HG03432 (cell line): Measurements from ENCODE around the gene PHLPP2.
"Not testable (repeated sequence)": the region's sequence is repeated elsewhere in the genome, so short reads cannot be mapped to it uniquely, and the experiment has no call there.

ENCODE experiments used
- ATAC-seq: cut with Tn5 transposase; IDR thresholded peaks from one replicate; pipeline ENCODE4 v1.9.1; 2021; ENCODE audit warnings: mild to moderate bottlenecking, moderate library complexity; ENCODE audit not compliant: unreplicated experiment

Gene PHLPP2

DNA sequence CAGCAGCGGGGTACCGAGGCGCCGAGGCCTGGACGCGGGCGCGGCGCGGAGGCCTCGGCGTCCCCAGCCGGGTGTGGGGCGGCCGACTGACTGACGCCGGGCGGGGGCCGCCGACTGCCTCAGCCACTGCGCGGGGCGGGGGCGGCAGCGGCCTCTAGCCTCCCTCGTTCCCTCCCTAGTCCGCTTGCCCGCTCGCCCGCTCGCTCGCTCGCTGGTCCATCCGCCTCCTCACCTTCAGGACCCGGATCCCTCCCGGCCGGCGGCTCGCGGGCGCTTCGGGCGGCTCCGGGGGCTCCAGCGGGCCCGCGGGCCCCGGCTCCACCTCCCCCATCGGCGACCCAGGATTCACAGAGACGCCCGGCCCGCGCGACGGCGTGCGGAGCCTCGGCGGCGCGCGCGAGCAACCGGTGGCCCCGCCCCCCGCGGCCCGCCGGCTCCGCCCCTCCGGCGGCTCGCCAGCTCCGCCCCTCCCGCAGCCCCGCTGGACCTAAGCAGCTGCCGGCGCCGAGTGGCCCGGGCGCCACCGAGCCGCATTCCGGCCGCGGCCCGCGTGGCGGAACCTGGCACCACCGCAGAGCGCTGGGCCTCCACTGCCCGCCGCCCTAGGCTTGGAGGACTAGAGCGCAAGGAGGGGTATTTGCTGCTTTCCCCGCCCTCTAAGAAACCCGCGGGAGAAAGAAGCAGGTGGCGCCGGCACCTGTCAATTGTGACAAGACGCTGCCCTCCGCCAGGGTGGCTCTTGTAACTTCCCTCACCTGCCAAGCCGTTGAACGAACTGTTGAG lies 773 bp downstream of the PHLPP2 start:
- ATAC-seq, result peak; percentile 81

DNA sequence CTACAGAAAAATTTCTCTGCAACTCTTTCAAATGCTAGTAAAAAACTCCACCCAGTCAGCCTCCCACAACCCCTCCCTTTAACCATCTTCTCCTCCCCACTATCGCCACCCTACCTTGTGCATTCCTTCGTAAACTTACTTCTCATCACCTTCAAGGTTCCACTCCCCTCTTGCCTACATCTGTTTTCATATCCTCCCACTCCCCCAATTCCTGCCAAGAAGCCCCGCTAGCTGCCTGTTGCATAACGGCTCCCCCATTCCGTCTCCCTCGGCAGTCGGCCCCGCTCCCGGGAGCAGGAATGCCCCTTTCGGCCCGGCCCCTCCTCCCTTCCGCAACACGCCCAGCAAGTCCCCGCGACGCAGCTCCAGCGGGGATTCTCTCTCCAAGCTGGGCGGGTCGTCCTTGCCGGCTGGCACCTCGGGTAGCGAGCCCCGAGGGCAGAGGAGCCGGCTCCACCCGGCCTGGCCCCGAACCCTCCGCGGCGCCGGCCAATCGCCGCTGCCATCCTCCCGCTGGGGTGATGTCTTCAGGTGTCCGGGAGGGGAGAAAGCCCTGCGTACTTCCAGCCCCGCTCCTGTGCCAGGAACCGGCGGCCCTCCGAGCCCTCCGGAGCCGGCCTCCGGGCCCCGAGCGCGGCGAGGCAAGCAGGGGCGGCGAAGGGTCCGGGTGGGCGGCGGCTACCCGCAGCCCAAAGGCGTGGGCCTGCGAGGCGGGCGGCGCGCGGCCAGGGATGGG lies 1.5 kb downstream of the PHLPP2 start:
- peak; percentile 45 for ATAC-seq

DNA sequence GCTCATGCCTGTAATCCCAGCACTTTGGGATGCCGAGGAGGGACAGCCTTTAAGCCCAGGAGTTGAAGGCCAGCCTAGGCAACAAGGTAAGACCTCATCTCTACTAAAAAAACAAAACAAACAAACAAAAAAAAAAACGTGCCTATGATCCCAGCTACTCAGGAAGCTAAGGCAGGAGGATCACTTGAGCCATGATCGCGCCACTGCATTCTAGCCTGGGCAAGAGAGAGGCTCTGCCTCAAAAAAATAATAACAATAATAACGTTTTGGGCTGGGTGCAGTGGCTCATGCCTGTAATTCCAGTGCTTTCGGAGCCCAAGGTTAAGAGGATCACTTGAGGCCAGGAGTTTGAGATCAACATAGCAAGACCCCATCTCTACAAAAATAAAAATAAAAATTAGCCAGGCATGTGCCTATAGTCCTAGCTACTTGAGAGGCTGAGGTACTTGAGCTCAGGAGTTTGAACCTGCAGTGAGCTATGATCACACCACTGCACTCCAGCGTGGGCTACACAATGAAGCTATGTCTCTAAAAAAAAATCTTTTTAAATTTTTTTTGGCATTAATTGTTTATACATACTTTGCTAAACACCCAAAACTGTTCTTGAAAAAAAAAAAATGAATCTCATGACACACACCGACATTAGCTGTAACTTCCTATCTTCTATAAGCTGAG lies 3.3 kb downstream of the PHLPP2 start:
- ATAC-seq, result no peak

DNA sequence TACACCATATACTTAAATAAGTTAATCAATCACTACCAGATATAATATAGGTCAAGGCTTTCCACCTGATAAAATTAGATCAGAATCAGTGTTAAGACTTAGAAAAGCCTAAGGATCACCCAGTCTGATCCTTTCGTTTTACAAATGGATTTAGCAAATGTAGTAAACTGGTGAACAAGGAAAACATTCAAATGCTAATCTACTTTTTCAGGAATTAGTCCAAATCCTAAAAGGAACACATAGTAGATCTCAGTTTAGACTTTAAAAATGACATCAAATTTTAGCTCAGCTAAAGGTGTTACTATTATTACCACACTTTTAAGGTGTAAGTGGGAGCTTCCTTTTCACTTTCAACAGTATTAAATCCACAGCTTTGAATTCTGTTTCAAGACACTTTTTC lies 12.0 kb downstream of the PHLPP2 start:
- ATAC-seq, result no peak

DNA sequence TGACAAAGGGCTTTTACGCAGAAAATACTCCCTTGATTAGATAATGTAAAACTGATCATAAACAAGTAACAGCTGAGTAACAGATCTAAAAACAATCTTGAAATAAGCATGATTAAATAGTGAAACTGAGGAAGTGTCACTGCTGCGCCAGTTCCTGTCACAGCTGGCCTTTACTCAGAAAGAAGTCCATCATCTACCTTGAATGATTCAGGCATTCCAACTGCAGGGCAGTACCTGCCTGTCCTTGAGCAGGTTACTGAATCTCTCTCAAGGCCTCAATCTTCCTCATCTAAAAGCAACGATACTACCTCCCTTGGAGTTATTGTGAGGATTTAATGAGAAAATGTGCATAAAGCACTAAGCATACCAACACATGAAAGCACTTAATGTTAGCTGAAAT lies 12.7 kb downstream of the PHLPP2 start:
- no peak for ATAC-seq

DNA sequence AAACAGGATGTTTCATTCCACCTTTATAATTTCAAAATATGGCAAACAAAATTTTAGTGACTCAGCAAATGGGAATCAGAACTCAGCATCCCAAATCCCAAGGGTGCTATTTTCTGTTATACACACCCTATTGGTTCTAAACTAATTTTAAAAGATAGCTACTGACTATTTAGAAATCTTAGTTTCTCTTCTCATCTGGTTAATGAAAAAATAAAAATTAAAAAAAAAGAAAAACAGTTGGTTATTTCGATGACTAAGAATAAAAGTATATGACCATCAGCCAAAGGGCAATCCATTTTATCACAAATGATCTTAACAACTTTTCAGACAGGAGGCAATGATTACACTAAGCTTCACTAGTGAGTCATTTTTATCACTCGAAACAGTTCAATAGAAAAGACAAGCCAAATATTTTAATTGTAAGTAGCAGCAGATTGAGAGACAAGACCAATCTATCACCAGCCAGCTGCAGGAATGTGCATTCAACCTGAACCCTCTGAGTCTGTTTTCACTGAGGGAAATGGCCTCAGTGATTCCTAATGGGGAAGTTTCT lies 15.2 kb downstream of the PHLPP2 start:
- no peak for ATAC-seq

DNA sequence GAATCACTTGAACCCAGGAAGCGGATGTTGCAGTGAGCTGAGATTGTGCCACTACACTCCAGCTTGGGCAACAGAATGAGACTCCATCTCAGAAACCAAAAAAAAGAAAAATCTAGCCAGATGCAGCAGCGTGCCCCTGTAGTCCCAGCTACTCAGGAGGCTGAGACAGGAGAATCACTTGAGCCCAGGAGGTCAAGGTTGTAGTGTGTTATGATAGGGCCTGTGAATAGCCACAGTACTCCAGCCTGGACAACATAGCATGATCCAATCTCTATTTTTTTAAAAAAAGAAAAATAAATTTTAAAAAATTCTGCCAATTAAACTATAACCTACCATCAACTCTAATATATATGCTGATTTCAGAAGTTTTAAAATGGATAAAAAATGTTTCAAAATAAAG lies 15.8 kb downstream of the PHLPP2 start:
- ATAC-seq, result no peak

DNA sequence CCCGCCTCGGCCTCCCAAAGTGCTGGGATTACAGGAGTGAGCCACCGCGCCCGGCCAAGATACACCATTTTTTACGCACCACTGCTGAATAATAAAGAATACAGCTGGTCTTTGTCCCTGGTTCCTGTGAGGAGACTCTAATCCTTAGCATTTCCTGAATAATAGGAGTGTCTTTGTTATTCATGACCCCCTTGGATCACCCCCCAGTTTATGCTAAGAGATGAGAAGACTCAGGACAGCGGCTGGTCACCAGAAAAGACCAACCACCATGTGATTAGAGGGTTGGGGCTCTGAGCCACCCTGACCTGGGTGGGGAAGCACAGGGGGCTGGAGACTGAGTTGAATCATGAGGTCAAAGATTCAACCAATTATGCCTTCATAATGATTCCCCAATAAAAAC lies 17.3 kb downstream of the PHLPP2 start:
- no peak for ATAC-seq

DNA sequence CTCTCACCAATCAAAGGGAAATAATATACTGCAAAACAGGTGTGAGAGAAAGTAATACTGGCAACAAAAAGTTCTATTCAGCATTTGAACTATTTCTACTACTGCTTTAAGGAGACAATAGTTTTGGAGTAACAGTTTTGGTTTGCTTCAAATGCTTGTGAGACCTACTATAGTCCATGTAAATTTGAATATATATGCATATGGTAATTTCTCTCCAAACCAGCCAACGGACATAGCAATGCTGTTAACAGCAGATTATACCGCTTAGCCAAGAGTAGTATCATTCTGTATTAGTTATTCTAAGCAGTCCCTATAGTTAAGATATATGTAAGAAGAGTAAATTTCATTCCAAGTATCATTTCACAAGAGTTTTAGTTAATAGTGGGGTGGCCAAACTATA lies 18.5 kb downstream of the PHLPP2 start:
- ATAC-seq, result no peak

DNA sequence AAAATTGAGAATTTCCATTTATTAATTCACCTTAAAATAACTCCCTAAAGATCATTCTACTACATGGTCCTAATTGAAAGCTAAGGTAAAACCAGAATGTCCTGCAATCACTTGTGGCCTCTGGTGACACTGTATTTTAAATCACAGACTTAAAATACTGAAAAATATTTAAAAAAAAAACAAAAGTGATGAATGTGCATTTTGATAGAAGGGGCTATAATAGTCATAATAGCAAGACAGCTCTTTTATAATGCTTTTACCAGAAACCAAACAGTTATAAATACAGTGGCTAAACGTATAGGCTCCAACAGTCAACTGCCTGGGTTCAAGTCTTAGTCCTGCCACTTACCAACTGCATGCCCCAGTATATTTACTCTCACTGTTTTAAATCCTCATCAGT lies 21.2 kb downstream of the PHLPP2 start:
- no peak for ATAC-seq

DNA sequence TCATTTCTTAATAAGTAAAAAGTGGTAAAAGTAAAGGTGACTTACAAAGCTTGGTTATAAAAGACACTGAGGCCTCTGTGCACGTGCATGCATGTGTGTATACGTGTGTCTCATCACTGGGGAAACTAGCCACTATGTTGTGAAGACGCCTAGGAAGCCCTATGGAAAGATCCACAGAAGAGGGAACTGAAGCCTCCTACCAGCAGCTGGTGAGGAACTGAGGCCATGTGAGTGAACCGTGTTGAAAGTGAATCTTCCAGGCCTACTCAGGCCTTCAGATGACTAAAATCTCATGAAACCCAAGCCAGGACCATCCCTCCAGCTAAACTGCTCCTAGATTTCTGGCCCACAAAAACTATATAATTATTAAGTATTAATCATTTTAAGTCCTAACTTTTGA lies 23.7 kb downstream of the PHLPP2 start:
- ATAC-seq, result no peak

DNA sequence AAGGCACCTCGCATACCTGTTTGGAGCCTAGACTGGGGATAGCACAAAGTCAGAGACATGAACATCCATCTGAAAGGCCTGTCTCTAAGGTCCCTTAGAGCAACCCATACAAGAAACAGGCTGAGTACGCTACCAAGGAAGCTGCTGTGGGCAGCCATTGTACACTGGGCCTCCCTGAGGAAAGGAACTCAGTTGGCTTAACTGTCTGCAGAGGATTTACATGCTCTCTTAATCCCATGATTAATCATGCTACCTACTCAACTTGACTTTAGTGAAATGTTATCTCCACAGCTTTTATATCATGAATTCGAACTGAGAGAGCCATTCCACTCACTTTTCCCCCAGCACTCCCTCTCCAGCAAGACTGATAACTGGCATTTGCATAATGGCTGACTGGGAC lies 26.0 kb downstream of the PHLPP2 start:
- ATAC-seq, result no peak

DNA sequence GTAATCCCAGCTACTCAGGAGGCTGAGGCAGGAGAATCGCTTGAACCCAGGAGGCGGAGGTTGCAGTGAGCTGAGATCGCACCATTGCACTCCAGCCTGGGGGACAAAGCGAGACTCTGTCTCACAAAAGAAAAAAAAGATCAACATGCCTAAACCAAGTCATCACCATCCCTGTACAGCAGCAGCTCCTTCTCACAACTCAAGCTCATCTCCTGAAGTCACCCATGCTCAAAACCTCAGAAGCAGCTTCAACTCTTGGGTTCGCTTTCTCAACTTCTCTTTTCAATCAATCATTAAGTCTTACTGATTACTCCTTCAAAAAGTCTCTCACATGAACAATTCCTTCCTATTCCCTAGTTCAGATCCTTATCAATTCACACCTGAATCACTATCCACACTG lies 31.3 kb downstream of the PHLPP2 start:
- no peak for ATAC-seq

DNA sequence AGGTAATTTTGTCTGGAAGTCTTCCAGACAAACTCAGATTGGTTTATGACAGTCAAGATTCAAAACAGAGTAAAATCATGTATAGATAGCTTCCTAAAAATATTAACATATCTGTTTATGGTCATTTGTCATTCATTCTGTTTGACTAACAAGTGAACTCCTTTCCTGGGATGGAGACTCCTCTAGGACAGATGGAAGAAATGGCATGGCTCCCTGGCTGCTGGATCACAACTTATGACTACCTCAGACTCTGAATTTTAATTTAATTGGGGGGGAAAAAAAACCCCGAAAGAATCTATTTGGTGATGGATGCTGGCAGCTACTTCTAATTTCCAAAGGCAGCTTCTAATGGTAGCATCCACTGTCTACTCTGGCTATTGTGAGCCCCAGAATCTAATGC lies 34.6 kb downstream of the PHLPP2 start:
- no peak for ATAC-seq

DNA sequence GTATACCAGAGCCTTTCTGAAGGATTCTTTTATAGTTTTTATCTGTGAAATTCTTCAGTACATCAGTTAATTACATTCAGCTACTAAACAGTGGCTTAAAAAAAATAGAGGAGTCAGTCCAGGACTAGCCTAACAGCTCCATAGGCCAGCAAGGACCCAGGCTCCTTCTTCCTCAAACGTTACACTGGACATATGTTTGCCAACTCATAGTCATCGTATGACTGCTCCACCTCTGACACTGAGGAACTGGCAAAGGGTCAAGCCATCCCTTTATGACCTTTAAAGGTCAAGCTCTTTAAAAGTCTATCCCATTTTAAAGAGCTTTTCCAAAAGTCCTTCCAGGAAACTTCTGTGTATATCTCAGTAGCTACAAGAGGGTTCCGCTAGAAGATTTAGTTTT lies 36.6 kb downstream of the PHLPP2 start:
- ATAC-seq, result no peak

DNA sequence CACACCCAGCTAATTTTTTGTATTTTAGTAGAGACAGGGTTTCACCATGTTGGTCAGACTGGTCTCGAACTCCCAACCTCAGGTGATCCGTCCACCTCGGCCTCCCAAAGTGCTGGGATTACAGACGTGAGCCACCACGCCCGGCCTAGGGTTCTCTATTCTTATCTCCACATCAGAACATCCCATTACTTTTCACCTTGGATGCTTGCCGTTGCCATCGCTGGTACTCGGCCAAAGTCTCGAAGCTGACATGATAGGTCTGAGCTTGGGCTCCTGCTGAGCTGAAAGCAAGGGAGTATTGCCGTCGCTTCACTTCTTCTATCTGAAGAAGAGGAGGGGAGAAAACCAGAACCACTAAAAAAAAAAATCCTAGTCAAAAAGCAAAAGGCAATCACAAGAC lies 40.2 kb downstream of the PHLPP2 start:
- ATAC-seq, result not testable (repeated sequence)

DNA sequence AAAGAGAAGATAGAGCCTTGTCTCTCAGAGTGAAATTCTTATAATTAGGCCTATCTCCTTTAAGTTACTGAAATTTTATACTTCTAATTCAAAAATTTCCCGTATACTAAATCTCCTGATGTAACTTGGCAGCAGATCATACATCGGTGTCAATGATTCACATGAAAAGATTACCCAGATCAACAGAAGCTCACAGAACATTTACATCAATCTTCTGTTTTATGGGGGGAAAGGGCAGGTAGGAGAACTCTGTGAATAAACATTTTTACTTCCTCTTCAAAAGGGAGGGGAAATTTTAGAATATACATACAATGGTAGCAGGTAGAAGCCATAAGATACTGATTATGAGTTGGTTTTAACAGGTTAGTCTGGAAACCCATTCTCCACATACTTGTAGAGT lies 43.1 kb downstream of the PHLPP2 start:
- ATAC-seq, result no peak

DNA sequence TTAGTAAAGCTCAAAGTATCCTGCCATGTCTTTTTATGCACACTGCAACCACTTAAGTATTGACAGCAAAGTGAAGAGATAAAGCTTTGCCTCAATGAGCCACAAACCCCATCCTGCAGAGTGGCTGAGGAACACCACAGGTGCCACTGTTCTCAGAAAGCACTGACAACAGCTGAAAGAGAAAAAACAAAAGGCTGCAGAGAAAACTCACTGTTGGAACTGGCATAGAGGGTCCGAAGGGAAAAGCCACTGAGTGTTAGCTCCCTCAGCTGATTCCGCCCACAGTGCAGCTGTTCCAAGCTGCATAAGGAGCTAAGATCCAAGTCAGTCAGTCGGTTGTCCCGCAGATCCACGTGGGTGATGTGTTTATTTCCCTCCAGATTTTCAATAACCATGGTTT lies 48.3 kb downstream of the PHLPP2 start:
- no peak for ATAC-seq

DNA sequence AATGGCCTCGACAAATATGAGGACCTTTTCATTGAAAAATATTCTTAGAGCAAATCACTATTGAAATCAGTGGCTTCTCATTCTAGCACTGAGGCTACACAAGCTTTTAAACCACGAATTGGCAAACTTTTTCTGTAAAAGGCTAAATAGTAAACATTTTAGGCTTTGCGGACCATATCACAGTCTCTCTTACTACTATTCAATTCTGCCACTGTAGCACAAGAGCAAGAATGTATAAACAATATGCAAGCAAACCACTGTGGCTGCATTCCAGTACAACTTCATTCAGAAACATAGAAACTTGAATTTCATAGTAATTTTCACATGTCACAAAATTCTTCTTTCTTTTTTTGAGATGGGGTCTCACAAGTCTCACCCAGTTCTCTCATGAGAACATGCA lies 49.1 kb downstream of the PHLPP2 start:
- ATAC-seq, result no peak

DNA sequence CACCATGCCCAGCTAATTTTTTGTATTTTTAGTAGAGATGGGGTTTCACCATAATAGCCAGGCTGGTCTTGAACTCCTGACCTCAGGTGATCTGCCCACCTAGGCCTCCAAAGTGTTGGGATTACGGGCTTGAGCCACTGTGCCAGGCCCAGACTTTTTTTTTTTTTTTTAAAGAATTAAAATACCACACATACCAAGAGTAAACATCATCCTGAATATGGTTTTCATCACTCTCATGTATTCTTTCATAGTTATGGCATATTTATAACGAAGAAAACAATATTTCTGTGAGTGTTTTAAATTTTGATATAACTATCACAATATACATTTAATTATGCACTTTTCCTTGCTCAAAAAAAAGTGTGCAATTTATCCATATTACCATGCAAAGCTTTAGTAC lies 50.3 kb downstream of the PHLPP2 start:
- ATAC-seq, result no peak

DNA sequence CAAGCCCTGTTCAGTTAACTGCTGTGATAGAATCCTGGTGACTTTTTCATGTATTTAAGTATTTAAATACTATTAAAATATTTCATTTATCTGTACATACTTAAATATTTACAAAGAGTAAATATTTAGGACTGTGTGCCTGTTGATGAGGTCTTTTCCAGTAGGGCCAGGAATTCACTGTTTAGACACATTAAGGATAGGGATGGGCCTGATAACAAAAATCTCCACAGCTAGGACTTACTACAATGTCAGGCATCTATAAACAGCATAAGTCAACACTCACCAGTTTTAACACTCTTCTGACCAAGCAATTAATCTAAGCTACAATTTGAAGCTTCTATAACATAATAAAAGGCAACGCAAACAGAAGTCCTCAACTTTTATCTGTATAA lies 50.9 kb downstream of the PHLPP2 start:
- no peak for ATAC-seq
